ENCODE results near the gene IL32.
"Not testable (repeated sequence)": the region's sequence is repeated elsewhere in the genome, so short reads cannot be mapped to it uniquely, and the experiment has no call there.

IL32 gene

DNA sequence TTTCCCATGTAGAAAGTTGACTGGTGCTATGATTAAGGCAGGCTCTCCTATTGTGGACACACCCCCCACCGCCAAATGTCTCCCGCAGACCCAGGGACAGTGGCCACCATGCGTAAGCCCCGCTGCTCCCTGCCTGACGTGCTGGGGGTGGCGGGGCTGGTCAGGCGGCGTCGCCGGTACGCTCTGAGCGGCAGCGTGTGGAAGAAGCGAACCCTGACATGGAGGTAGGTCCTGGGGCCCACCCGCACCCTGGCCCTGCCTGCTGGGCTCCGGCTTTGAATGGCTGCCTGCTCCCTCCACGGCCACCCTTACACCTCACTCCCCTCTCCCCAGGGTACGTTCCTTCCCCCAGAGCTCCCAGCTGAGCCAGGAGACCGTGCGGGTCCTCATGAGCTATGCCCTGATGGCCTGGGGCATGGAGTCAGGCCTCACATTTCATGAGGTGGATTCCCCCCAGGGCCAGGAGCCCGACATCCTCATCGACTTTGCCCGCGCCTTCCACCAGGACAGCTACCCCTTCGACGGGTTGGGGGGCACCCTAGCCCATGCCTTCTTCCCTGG, 15.4 kb upstream of the IL32 start:
- H3K4me3 ChIP-seq (ENCODE audit: low read depth, low read length) = no peak overlapping the region
- TF ChIP-seq, protein P1, sequence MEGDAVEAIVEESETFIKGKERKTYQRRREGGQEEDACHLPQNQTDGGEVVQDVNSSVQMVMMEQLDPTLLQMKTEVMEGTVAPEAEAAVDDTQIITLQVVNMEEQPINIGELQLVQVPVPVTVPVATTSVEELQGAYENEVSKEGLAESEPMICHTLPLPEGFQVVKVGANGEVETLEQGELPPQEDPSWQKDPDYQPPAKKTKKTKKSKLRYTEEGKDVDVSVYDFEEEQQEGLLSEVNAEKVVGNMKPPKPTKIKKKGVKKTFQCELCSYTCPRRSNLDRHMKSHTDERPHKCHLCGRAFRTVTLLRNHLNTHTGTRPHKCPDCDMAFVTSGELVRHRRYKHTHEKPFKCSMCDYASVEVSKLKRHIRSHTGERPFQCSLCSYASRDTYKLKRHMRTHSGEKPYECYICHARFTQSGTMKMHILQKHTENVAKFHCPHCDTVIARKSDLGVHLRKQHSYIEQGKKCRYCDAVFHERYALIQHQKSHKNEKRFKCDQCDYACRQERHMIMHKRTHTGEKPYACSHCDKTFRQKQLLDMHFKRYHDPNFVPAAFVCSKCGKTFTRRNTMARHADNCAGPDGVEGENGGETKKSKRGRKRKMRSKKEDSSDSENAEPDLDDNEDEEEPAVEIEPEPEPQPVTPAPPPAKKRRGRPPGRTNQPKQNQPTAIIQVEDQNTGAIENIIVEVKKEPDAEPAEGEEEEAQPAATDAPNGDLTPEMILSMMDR (IDR thresholded peaks at IDR 0.05; ENCODE audit: low read depth, low read length) = no peak

DNA sequence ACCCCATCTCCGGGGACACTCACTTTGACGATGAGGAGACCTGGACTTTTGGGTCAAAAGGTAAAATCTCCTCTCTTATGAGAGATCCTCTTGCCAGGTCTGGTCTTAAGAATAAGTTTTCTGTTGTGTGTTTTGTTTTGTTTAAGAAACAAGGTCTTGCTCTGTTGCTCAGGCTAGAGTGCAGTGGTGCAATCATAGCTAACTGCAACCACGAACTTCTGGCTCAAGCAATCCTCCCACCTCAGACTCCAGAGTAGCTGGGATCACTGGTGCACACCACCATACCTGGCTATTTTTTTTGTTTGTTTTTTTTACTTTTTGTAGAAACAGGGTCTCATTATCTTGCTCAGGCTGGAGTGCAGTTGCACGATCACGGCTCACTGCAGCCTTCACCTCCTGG, 15.0 kb upstream of the IL32 start:
- H3K4me3 ChIP-seq (ENCODE audit: low read depth, low read length) = no peak overlapping the region
- TF ChIP-seq, protein P1 (IDR thresholded peaks at IDR 0.05; ENCODE audit: low read depth, low read length) = no peak

DNA sequence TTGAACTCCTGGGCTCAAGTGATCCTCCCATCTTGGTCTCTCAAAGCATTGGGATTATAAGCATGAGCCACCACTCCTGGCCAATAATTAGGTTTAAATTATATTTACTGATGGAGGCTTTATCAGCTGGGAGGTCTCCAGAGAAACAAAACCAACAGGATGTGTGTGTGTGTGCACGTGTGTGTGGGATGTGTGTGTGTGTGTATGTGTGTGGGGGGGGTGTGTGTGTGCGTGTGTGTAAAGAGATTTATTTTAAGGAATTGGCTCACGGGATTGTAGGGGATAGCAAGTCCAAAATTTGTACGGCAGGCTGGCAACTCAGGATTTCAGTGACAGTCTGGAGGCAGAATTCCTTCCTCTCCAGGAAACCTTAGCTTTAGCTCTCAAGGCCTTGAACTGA, 14.4 kb upstream of the IL32 start:
- no peak overlapping the region for H3K4me3 ChIP-seq (ENCODE audit: low read depth, low read length)
- TF ChIP-seq, protein P1 (IDR thresholded peaks at IDR 0.05; ENCODE audit: low read depth, low read length) = no peak

DNA sequence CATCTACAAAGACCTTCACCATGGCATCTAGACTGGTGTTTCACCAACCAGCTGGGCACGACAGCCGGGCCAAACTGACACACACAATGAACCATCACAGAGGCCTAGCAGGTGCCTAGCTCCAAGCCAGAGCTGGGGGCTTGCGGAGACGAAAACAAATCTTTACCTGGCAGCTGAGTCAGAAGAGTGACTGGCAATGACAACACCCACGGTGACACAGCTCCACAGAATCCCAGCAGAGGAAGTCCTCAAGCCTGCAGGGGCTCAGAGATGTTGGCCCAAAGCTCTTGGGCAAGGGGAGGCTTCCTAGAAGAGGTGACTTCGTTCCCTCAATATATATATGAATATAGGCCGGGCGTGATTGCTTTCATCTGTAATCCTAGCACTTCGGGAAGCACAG, 13.9 kb upstream of the IL32 start:
- TF ChIP-seq, protein P1 (IDR thresholded peaks at IDR 0.05; ENCODE audit: low read depth, low read length) = no peak
- no peak overlapping the region for H3K4me3 ChIP-seq (ENCODE audit: low read depth, low read length)

DNA sequence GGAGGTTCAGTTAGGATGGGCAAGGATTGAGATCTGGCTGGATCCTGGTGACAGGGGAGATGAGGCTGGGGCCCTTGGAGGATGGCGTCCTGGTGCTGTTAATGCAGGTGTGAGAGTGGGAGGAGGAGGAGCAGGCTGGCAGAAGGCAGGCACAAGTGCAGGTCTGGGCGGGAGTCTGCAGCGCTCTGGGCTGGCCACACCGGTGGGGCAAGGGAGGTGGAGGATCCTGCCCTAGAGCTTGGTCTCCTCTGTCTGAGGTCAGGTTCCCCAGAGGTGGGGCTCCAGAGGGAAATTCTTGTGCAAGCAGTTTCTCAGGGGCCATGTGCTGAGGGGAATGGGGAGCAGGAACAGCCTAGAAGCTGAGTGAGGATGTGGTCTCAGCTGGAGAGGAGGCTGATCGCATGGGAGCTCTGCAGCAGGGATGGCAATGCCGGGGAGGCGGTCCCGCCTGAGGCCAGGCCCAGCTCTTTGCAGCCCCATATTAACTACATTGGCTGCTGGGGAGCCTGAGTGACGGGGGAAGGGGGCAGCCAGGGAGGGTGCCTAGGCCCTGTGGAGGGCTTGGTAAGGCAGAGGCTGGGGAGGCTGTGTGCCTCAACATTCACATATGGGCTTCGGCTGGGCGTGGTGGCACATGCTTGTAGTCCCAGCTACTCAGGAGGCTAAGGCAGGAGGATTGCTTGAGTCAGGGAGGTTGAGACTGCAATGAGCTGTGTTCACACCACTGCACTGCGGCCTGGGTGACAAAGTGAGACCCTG, 12.7 kb upstream of the IL32 start:
- H3K4me3 ChIP-seq (ENCODE audit: low read depth, low read length) = not testable (repeated sequence)

DNA sequence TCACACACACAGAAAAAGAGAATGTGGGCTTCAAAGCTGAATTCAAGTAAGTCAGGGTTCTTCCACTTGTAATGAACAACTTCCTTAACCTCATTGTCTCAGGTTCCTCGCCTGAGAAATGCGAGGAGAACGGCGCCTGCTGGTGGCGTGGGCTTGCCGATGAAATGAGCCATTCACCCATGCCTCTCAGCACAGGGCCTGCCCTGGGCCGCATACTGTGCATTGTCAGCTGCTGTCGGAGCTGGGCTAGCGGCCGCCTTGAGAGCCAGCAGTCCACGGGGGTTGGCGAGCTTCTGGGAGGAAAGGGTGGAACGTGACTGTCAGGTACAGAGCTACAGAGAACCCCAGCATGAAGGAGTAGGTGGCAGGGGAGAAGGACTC, 12.1 kb upstream of the IL32 start:
- not testable (repeated sequence) for H3K4me3 ChIP-seq (ENCODE audit: low read depth, low read length)

DNA sequence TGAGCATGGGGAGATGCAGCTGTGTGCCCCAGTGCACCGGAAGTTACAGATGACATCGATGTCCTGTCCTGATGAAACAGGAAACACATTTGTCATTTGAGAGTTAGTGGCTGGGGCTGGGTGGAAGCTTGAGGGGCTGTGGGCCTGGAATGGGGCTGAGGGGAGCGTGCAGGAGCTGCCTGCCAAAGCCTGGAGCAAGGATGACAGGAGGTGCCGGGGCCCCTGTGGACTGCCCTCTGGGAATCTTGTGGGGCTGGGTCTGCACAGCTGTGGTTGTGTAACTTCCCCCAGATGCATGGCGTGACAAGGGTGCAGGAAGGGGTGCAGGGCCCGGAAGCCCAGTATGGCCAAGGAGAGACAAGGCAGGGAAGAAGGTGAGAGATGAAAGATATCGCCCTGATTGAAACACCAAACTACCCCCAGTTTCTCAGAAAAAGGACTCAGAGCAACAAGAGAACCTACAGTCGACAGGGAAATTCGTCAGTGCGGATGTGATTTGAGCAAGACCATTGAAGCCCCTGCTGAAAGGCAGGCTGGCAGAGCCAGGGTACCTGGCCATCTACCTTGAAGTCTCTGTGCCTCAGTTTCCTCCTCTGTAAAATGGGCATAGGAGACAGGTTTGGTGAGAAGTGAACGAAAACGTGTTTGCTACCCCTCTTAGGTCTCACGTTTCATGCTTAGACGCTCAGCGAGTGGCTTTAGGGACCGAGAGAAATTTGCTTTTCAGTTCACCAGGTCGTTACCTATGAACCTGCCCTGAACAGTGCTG, 10.3 kb upstream of the IL32 start:
- no peak overlapping the region for H3K4me3 ChIP-seq (ENCODE audit: low read depth, low read length)
- TF ChIP-seq, protein P1 (IDR thresholded peaks at IDR 0.05; ENCODE audit: low read depth, low read length) = no peak

DNA sequence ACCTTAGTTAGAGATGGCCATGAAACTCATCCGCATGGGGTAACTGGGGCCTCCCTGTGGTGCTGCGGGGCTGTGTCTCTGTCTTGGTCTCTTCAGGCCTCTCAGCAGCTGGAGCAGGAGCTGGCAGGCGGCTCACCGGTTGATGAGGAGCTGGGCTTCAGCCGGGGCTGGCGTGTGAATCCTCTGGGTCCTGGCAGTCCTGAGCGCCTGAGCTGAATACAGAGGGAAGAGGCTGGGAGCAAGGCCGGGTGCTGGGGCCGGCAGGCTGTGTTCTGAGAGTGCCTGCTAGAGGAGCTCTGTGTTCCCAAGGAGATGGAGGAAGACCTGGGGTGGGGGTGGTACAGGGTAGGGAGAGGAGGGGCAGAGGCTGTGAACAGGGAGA, 9.7 kb upstream of the IL32 start:
- not testable (repeated sequence) for H3K4me3 ChIP-seq (ENCODE audit: low read depth, low read length)

Data from WI38 (cell line).